Esophagus (tissue), 2 donors: Measurements from ENCODE around the gene NR3C1. TPM values are rescaled to one million over a fixed set of nuclear protein-coding genes. Genes with fewer than 3 reads are reported as not detected.

Source experiments
- H3K27ac ChIP-seq, 2 donors: one replicate each; pipeline ENCODE4 v1.5.1; 2013; ENCODE audit warnings: low read depth in 2 of 2, mild to moderate bottlenecking in 2 of 2, inconsistent platforms in 1 of 2, low read length in 1 of 2, moderate library complexity in 1 of 2
- H3K27me3 ChIP-seq, 2 donors: one replicate each; pipeline ENCODE4 v1.6.1; 2013; ENCODE audit warnings: low read length in 2 of 2, control low read depth in 1 of 2, mild to moderate bottlenecking in 1 of 2; ENCODE audit not compliant: insufficient read depth in 2 of 2, control insufficient read depth in 1 of 2
- H3K36me3 ChIP-seq, 2 donors: one replicate each; pipeline ENCODE4 v1.6.1; 2013; ENCODE audit warnings: low read length in 1 of 2; ENCODE audit not compliant: control insufficient read depth in 2 of 2, insufficient read depth in 2 of 2
- H3K4me1 ChIP-seq, 2 donors: one replicate each; pipeline ENCODE4 v1.6.1; 2013; ENCODE audit warnings: low read length in 1 of 2; ENCODE audit not compliant: control insufficient read depth in 2 of 2, insufficient read depth in 2 of 2
- H3K4me3 ChIP-seq, 2 donors: one replicate each; pipeline ENCODE4 v1.5.1; 2013; ENCODE audit warnings: low read length in 2 of 2, mild to moderate bottlenecking in 2 of 2, low read depth in 1 of 2, moderate library complexity in 1 of 2
- H3K9me3 ChIP-seq, 2 donors: one replicate each; pipeline ENCODE4 v1.6.1; 2013; ENCODE audit warnings: mild to moderate bottlenecking in 2 of 2, low read depth in 1 of 2, low read length in 1 of 2, moderate library complexity in 1 of 2; ENCODE audit not compliant: control insufficient read depth in 2 of 2, insufficient read depth in 1 of 2
- WGBS, 2 donors: extraction: QIAGEN DNeasy Blood & Tissue Kit; methylation state at CpG; one replicate each; pipeline ENCODE4 v1.1.7; 2013; 5-methylcytosine and 5-hydroxymethylcytosine counted together
- polyA plus RNA-seq, 2 donors: library from polyadenylated mRNA; stranded (reverse); fragments of 200-250 nt; gene quantifications; one replicate each; pipeline ENCODE4 v1.2.3, GENCODE V29; 2013
- donor health status: healthy with polysubstance abuse.
- donor health status: Bipolar disorder and iron deficiency.

The NR3C1 gene
- polyA plus RNA-seq, 2 donors, result 8.6 to 10.7 TPM

DNA sequence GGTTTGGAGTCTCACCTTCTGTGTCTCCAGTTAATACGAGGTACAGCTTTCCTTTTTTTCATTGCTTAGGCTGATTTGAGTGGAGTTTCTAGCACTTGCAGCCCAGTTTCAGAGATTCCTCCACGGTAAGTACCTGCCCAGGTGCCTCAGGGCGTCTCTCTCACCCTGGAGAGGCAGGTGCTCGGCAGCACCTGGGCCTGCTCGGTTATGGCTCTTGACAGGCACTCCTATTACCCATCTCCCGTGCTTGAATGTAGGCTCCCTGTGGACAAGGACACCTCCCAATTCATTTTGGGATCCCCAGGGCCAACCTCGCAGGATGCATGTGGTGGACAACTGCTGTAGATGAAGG, 144.3 kb downstream of the NR3C1 start:
- no peaks in the 10 kb centered on the region for H3K27me3 ChIP-seq
- no peaks in the 10 kb centered on the region for H3K36me3 ChIP-seq
- H3K9me3 ChIP-seq, result no peaks in the 10 kb centered on the region
- 85 to 95% methylated on average over 7 of the region's 7 CpGs for WGBS, 2 donors
- no peak overlapping the region for H3K27ac ChIP-seq
- H3K4me1 ChIP-seq, result no peaks in the 10 kb centered on the region
- H3K4me3 ChIP-seq, result no peak overlapping the region

DNA sequence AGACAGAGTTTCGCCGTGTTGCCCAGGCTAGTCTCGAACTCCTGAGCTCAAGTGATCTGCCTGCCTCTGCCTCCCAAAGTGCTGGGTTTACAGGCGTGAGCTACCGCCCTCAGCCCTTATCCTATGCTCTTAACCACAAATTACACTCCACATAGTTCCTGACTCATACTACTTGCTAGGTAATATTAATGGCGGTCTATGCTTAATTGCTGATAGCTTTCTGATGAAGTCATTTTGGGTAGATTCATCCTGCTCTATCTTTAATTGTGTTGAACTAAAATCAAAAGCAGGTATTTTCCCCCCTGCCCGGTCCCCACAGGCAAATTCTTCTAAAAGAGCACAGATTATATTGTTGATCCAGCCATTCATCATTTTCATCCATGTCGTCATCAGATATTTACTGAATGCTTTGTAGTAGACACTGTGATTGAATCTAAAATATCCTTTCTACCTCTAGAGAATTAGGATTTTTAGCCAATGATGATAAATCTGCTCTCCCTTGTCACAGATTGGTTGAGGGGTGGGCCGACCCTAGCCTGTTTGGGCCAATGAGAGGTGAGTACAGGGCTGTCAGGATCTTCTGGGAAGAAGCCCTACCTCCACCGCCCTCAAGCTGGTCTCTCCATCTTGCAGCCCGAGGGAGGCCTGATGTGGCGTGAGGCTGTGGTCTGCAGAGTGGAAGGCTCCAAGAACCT, 144.8 kb downstream of the NR3C1 start:
- H3K27me3 ChIP-seq, result no peaks in the 10 kb centered on the region
- H3K4me1 ChIP-seq, result no peaks in the 10 kb centered on the region
- no peak overlapping the region for H3K4me3 ChIP-seq
- no peaks in the 10 kb centered on the region for H3K9me3 ChIP-seq
- H3K36me3 ChIP-seq, result no peaks in the 10 kb centered on the region
- H3K27ac ChIP-seq, result no peak overlapping the region
- WGBS, 2 donors, result 89 to 93% methylated on average over 12 of the region's 12 CpGs

DNA sequence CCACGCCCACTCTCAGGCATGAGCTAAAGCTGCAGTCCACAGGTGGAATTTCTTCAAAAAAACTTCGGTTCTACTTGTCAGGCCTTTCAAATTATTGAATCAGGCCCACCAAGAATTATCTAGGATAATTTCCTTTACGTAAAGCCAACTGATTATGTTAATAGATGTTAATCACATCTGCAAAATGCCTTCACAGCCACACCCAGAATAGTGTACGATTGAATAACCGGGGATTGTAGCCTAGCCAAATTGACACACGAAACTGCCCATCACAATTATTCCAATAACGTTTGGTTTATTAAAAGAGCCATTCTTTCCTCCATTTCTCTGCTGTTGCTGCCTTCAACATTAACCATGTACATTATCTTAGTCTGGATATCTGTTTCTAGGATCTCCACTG, 148.7 kb downstream of the NR3C1 start:
- Histone ChIP-seq H3K4me3 (no peak overlapping the region), H3K9me3 (no peaks in the 10 kb centered on the region), H3K27ac (no peak overlapping the region), H3K4me1 (no peaks in the 10 kb centered on the region), H3K36me3 (no peaks in the 10 kb centered on the region), H3K27me3 (no peaks in the 10 kb centered on the region)
- 83 to 86% methylated on average over 7 of the region's 7 CpGs for WGBS, 2 donors

DNA sequence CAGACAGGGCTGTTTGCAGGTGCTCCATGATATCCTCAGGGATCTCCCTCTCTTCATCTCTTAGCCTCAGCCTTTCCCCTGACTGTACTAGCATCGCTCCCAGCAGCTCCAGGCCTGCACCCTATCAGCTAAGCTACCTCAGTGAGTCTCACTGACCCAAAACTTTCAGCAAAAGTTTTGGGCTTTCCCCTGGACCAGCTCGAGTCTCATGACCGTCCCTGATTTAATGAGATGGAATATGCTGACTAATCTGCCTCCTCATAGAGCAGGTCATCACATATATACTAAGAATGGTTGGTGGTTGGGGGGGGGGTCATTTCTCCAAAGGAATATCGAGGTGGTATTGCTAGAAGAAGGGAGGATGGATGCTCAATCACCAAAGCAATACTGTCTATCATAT, 151.5 kb downstream of the NR3C1 start:
- Histone ChIP-seq H3K27ac (no peak overlapping the region), H3K27me3 (no peaks in the 10 kb centered on the region), H3K4me3 (no peak overlapping the region), H3K36me3 (no peaks in the 10 kb centered on the region), H3K4me1 (no peaks in the 10 kb centered on the region), H3K9me3 (no peaks in the 10 kb centered on the region)
- WGBS, 2 donors, result 89 to 96% methylated on average over 4 of the region's 4 CpGs

DNA sequence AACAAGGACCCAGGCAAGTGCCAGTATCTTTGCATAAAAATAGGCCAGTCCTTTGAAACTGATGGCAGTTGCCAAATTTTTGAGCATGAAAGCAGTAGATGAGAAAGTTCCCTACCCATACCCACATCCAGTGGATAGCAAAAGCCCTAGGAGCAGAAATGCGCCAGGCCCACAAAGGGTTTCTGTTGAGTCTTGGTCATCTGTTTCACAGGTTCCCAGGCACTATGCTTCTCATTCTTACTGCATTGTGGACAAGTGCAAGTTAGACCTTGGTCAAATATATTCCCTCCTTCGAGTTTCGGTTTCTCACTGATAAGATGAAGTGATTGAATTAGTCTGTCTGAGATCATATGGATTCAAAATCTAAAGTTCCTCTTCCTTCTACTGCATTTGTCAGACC, 152.3 kb downstream of the NR3C1 start:
- Histone ChIP-seq H3K27me3 (no peaks in the 10 kb centered on the region), H3K9me3 (no peaks in the 10 kb centered on the region), H3K4me3 (no peak overlapping the region), H3K4me1 (no peaks in the 10 kb centered on the region), H3K27ac (no peak overlapping the region), H3K36me3 (no peaks in the 10 kb centered on the region)
- 87 to 93% methylated on average over 3 of the region's 3 CpGs for WGBS, 2 donors

DNA sequence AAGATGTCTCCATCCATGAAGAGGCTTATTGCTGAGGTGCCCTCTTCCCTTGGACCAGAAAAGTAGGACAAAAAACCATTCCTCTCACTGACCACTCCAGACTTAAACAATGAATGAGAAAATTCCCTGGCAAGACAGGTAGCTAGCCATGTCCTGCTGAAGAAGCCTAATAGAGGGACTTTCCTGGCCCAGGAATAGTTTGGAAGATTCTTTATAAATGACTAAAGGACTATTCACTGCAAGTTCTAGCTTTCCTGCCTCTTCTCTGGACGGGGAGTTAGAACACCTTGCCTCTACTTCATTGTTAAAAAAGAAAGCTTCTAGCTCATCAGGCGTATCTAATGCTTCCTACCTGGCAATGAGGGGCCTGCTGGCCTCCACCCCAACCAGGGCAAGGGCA, 153.6 kb downstream of the NR3C1 start:
- no peaks in the 10 kb centered on the region for H3K4me1 ChIP-seq
- H3K9me3 ChIP-seq, result no peaks in the 10 kb centered on the region
- H3K4me3 ChIP-seq, result no peak overlapping the region
- 83 to 85% methylated on average over 2 of the region's 2 CpGs for WGBS, 2 donors
- H3K36me3 ChIP-seq, result no peaks in the 10 kb centered on the region
- no peak overlapping the region for H3K27ac ChIP-seq
- no peaks in the 10 kb centered on the region for H3K27me3 ChIP-seq

DNA sequence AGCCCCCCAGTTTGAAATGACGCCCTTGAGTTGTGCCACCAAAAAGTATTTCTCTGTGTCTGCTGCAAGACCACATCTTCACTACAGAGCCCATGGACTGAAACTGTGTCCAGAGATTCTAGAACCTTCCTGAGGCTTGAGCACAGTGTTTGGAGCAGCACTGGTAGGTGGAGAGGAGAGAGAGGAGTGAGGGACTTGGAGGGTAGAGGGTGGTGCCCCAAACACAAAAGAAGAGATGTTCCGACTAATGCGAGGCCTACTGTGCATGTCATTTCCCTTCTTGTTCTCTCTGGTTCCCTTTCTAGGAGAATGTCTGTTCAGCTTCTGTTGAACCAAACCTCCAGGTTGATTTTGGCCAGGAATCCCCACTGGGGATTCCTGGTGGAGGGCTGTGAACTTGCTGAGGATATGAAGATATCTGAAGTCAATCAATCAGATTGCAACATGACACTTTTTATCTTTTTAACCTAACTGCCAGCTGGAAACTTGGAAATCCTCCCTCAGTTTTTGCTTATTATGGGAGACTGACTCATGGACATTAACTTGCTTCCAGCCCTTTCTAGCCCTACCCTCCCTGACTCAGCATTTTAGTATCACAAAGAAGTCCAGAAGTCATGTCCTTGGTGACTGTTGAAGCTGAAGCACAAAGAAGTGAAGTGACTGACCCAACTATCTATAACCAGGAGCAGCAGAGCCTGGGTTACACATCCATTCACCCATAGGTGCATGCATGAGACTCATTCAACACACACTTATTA, 154.5 kb downstream of the NR3C1 start:
- Histone ChIP-seq H3K4me3 (no peak overlapping the region), H3K9me3 (no peaks in the 10 kb centered on the region), H3K36me3 (no peaks in the 10 kb centered on the region), H3K27me3 (no peaks in the 10 kb centered on the region), H3K27ac (peak overlapping the region in 1 of 2 donors; percentile 36), H3K4me1 (peaks cover 0 to 5% of the 10 kb centered on the region in 2 donors)
- 88 to 90% methylated on average over 3 of the region's 3 CpGs for WGBS, 2 donors

DNA sequence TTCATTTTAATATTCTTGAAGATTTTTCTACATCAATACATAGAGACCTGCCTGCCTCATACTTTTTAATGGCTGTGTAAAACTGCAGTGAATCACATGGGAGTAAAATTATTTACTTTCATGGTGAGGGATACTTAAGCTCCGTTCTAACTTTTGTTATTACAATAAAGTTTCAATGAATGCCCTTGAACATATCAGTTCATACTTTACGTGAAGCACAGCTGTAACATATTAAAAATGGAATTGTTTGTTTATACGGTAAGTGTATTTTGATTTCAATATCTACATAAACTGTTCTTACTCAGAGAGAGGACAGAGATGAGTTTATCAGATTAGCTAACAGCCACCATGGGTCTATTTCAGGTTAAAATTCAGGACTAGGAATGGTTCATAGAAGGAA, 155.1 kb downstream of the NR3C1 start:
- H3K4me1 ChIP-seq, result peaks cover 2 to 5% of the 10 kb centered on the region in 2 donors
- H3K27ac ChIP-seq, result no peak overlapping the region
- H3K27me3 ChIP-seq, result no peaks in the 10 kb centered on the region
- no peaks in the 10 kb centered on the region for H3K36me3 ChIP-seq
- no peak overlapping the region for H3K4me3 ChIP-seq
- no peaks in the 10 kb centered on the region for H3K9me3 ChIP-seq
- WGBS, 2 donors, result 72 to 83% methylated on average over 3 of the region's 3 CpGs

DNA sequence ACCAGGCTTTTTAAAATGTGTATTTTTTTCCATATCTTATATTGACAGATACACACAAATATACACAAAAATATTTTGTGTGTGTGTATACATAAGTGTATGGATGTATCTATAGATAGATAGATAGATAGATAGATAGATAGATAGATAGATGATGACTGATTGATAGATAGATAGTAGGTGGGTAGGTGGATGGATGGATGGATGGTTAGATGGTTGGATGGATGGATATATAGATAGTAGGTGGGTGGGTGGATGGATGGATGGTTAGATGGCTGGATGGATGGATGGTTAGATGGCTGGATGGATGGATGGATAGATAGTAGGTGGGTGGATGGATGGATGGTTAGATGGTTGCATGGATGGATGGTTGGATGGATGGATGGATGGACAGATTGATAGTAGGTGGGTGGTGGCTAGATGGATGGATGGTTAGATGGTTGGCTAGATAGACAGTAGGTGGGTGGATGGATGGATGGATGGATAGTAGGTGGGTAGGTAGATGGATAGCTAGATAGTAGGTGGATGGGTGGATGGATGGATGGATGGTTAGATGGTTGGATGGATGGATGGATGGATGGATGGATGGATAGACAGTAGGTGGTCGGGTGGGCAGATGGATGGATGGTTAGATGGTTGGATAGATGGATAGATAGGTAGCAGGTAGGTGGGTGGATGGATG, 156.2 kb downstream of the NR3C1 start:
- WGBS, 2 donors, result 76 to 89% methylated on average over 1 of the region's 1 CpG

More for the DNA sequence above, 156.2 kb downstream of the NR3C1 start:
- Histone ChIP-seq H3K27me3 (no peaks in the 10 kb centered on the region), H3K9me3 (no peaks in the 10 kb centered on the region), H3K4me3 (no peak overlapping the region), H3K27ac (no peak overlapping the region), H3K4me1 (peaks cover 2 to 5% of the 10 kb centered on the region in 2 donors), H3K36me3 (no peaks in the 10 kb centered on the region)
